ENCODE data around the gene CLIP2. TPM values are rescaled to one million over a fixed set of nuclear protein-coding genes. Genes with fewer than 3 reads are reported as not detected.

The CLIP2 gene
- total and polyA plus RNA-seq, 2 of the 4 experiments (the other 2 are of a cell fraction) = 18.1 to 20.7 TPM

- Histone ChIP-seq H3K4me2 (ENCODE audit: low read depth, low read length) (no peak overlapping the region), H2AK9ac (replicated peaks; ENCODE audit: low read depth, low read length, poor library complexity) (no peak overlapping the region), H4K8ac (ENCODE audit: low read depth in 2 of 2, low read length in 2 of 2) (no peak overlapping the region), H3K27ac (ENCODE audit: insufficient read depth, low read length) (no peak overlapping the region), H2BK120ac (ENCODE audit: low read depth, low read length) (no peak overlapping the region), H2AFZ (replicated peaks; ENCODE audit: low read length, poor library complexity) (no peak overlapping the region), H3K14ac (replicated peaks; ENCODE audit: low read depth, low read length) (no peak overlapping the region), H3K4me3 (ENCODE audit: insufficient read depth, low read depth, low read length) (no peak overlapping the region), H3K9me3 (ENCODE audit: control insufficient read depth, insufficient read depth, low read length) (no peaks in the 10 kb centered on the region), H3K4me1 (ENCODE audit: control insufficient read depth, insufficient read depth, low read length) (no peaks in the 10 kb centered on the region), H3K36me3 (ENCODE audit: control insufficient read depth, insufficient read depth, low read length) (peaks cover 53% of the 10 kb centered on the region), H3K27me3 (ENCODE audit: control insufficient read depth, insufficient read depth, low read length) (no peaks in the 10 kb centered on the region), H2AK5ac (ENCODE audit: low read depth, low read length) (no peak overlapping the region), H4K91ac (ENCODE audit: insufficient read depth, low read depth, low read length) (no peak overlapping the region), H3K9ac (ENCODE audit: low read depth, low read length) (no peak overlapping the region), H3K56ac (ENCODE audit: extremely low read depth, insufficient read depth, low read length) (no peak overlapping the region), H2BK15ac (ENCODE audit: low read depth, low read length) (no peak overlapping the region), H3K23ac (ENCODE audit: low read depth, low read length) (no peak overlapping the region), H3K4ac (ENCODE audit: low read depth, low read length) (no peak overlapping the region), H3K18ac (ENCODE audit: low read depth, low read length) (no peak overlapping the region), H2BK20ac (ENCODE audit: low read depth, low read length) (no peak overlapping the region), H3K79me1 (ENCODE audit: low read depth in 1 of 2, low read length in 2 of 2) (peaks cover 0 to 16% of the 10 kb centered on the region in 2 experiments; a peak in 2 of 4 replicates), H4K20me1 (ENCODE audit: insufficient read depth, low read length) (no peaks in the 10 kb centered on the region; the same call in 1 of the 2 replicates), H3K9me1 (ENCODE audit: insufficient read depth, low read length) (no peaks in the 10 kb centered on the region), H2BK5ac (ENCODE audit: low read depth, low read length, poor library complexity, severe bottlenecking) (no peak overlapping the region), H4K5ac (ENCODE audit: low read depth, low read length) (no peak overlapping the region)
- ATAC-seq (ENCODE audit: low read depth) (peak; percentile 98), DNase-seq (peak; percentile 43)
- CTCF ChIA-PET = no interaction called here
- no peak for TF ChIP-seq RAD21 (IDR thresholded peaks at IDR 0.05; ENCODE audit: low read length)
- TF ChIP-seq, protein P1, sequence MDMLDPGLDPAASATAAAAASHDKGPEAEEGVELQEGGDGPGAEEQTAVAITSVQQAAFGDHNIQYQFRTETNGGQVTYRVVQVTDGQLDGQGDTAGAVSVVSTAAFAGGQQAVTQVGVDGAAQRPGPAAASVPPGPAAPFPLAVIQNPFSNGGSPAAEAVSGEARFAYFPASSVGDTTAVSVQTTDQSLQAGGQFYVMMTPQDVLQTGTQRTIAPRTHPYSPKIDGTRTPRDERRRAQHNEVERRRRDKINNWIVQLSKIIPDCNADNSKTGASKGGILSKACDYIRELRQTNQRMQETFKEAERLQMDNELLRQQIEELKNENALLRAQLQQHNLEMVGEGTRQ (IDR thresholded peaks at IDR 0.05; ENCODE audit: low read depth, low read length) = peak; percentile 22; the same call in 1 of the 2 replicates
- no peak for TF ChIP-seq RFX5 (IDR thresholded peaks at IDR 0.05; ENCODE audit: low read depth, low read length)
- intact Hi-C loops (cut with micrococcal nuclease) = no loop called here
- no TSS peak for BruUV-seq (replicated peaks)
- dilution Hi-C loops (cut with HindIII; ENCODE audit: low sequenced_read_pairs, unreplicated experiment) = no loop called here
- in situ Hi-C loops (cut with MboI; ENCODE audit: low sequenced_read_pairs) = loop anchor here (25.0 kb wide), 1 partner anchor 128 kb away; no protein-coding TSS in a partner anchor
- WGBS, 2 experiments (ENCODE audit: extremely low coverage in 2 of 2, insufficient read length in 1 of 2) = 45% methylated on average over 3 of the region's 10 CpGs; no CpG with 5 or more reads in 1 of the 2 experiments
- POLR2A ChIA-PET (ENCODE audit: unreplicated experiment) = no interaction called here
Observed at GRCh38 chr7:74365322-74366022, 76.3 kb downstream of the CLIP2 start.
